Adrenal gland (tissue), 12 donors: ENCODE measurements around the gene DDX20. TPM values are rescaled to one million over a fixed set of nuclear protein-coding genes. Genes with fewer than 3 reads are reported as not detected.

ENCODE experiments used
- DNase-seq, 7 donors: peaks; one replicate each; pipeline ENCODE4 v3.0.0-alpha.2; 2019 to 2020
- H3K27ac ChIP-seq, 5 donors: fragments of 200-600 bp; sonication (generic) in 4 of 5; 1 replicate in 3 of 5; 2 replicates in 2 of 5; pipeline versions ENCODE4 v1.5.1 to v1.8.0; 2016 to 2020; ENCODE audit warnings: mild to moderate bottlenecking in 1 of 5
- H3K27me3 ChIP-seq: fragments of 200-600 bp; 2 replicates; pipeline ENCODE4 v1.8.0; 2021
- H3K36me3 ChIP-seq, 2 donors: fragments of 200-600 bp; replicated peaks in 1 of 2; 1 replicate in 1 of 2; 2 replicates in 1 of 2; pipeline versions ENCODE4 v1.5.1 to v1.8.0; 2018 to 2022
- H3K4me1 ChIP-seq, 2 donors: fragments of 200-600 bp; replicated peaks in 1 of 2; 1 replicate in 1 of 2; 2 replicates in 1 of 2; pipeline versions ENCODE4 v1.5.1 to v1.8.0; 2018 to 2021
- H3K4me3 ChIP-seq, 4 donors: fragments of 200-600 bp; sonication (generic) in 3 of 4; one replicate each; pipeline ENCODE4 v1.5.1; 2016 to 2018
- H3K9me3 ChIP-seq, 3 donors: fragments of 200-600 bp; sonication (generic) in 1 of 3; replicated peaks in 1 of 3; 1 replicate in 2 of 3; 2 replicates in 1 of 3; pipeline versions ENCODE4 v1.5.1 to v1.8.0; 2016 to 2021
- POLR2A ChIP-seq, 2 donors: fragments of 450-650 bp; IDR thresholded peaks; one replicate each; pipeline ENCODE4 v1.6.1; 2017; ENCODE audit warnings: antibody characterized with exemption in 2 of 2, mild to moderate bottlenecking in 2 of 2, moderate library complexity in 1 of 2
- WGBS, 4 donors: extraction: QIAGEN DNeasy Blood & Tissue Kit in 2 of 4; methylation state at CpG; one replicate each; pipeline versions ENCODE4 v1.1.5 to v1.1.7; 2013 to 2017; 5-methylcytosine and 5-hydroxymethylcytosine counted together
- intact Hi-C, 2 donors: fragments of 100-400 bp; cut with DNase I; formaldehyde crosslinking; loops; one replicate each; pipeline versions ENCODE4 v1.14.1 to v1.15.0; 2022 to 2023
- polyA plus RNA-seq, 3 donors: library from polyadenylated mRNA; stranded (reverse); fragments of 200-250 nt in 2 of 3; fragments of 350-450 nt in 1 of 3; fragmentation: Illumina TruSeq in 1 of 3; extraction: RNeasy Lipid Tissue Mini Kit (QIAGEN cat#74804) in 1 of 3; gene quantifications; one replicate each; pipeline ENCODE4 v1.2.3, GENCODE V29; 2013 to 2014
- total RNA-seq, 9 donors: library from RNA; depleted of rRNA in 4 of 9; stranded (reverse); fragments of >200 nt in 4 of 9; fragments of 120-200 nt in 1 of 9; fragmentation: NEBNext Ultra II Directional in 1 of 9; extraction: Animal tissue kit (Norgen Biotek cat#: 25700) in 1 of 9; gene quantifications; one replicate each; pipeline versions ENCODE4 v1.1.0 to v1.2.4, GENCODE V29; 2013 to 2023
- TF ChIP-seq, protein P1 (sequence below), 6 experiments: fragments of 450-650 bp in 4 of 6; fragments of 200-600 bp in 2 of 6; sonication (generic) in 1 of 6; IDR thresholded peaks; 1 replicate in 5 of 6; 2 replicates in 1 of 6; pipeline versions ENCODE4 v1.5.1 to v1.8.0; 2016 to 2021; ENCODE audit warnings: antibody characterized with exemption in 6 of 6, mild to moderate bottlenecking in 2 of 6, moderate library complexity in 1 of 6
- donor health status: healthy with polysubstance abuse.
- donor health status: Bipolar disorder and iron deficiency.
- donor health status: DM: yes; HTN: yes; CAD: no.
- donor health status: DM: no; HTN: no; CAD: no.
- donor health status: DM: no; HTN: no; CAD: no.
- donor health status: DM: yes; HTN: yes; CAD: no.

DDX20 gene
- total and polyA plus RNA-seq, 12 donors: 6.2 to 19.9 (median 11.6) TPM

GRCh38 chr1:111749628-111750027, 6.1 kb upstream of the DDX20 start:
- intact Hi-C loops: loop anchor here (5.0 to 10.0 kb wide), 2 partner anchors 32 to 245 kb away; partner anchors contain the start of genes ADORA3 (in 1 of the 2) and TMIGD3 (in 1 of the 2)
- WGBS, 4 donors: 75 to 86% (median 81%) methylated on average over 3 of the region's 3 CpGs
- no peaks in the 10 kb centered on the region for H3K27me3 ChIP-seq
- peaks cover 0 to 5% of the 10 kb centered on the region in 2 donors for H3K4me1 ChIP-seq
- TF ChIP-seq, protein P1, sequence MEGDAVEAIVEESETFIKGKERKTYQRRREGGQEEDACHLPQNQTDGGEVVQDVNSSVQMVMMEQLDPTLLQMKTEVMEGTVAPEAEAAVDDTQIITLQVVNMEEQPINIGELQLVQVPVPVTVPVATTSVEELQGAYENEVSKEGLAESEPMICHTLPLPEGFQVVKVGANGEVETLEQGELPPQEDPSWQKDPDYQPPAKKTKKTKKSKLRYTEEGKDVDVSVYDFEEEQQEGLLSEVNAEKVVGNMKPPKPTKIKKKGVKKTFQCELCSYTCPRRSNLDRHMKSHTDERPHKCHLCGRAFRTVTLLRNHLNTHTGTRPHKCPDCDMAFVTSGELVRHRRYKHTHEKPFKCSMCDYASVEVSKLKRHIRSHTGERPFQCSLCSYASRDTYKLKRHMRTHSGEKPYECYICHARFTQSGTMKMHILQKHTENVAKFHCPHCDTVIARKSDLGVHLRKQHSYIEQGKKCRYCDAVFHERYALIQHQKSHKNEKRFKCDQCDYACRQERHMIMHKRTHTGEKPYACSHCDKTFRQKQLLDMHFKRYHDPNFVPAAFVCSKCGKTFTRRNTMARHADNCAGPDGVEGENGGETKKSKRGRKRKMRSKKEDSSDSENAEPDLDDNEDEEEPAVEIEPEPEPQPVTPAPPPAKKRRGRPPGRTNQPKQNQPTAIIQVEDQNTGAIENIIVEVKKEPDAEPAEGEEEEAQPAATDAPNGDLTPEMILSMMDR (IDR thresholded peaks at IDR 0.05): no peak
- no peak for TF ChIP-seq POLR2A (IDR thresholded peaks at IDR 0.05)
- H3K27ac ChIP-seq: no peak overlapping the region
- no peak for DNase-seq
- H3K9me3 ChIP-seq: no peaks in the 10 kb centered on the region
- H3K36me3 ChIP-seq: no peaks in the 10 kb centered on the region
- no peak overlapping the region for H3K4me3 ChIP-seq

GRCh38 chr1:111750856-111751255, 4.8 kb upstream of the DDX20 start:
- intact Hi-C loops: loop anchor here (5.0 to 10.0 kb wide), 2 partner anchors 34 to 246 kb away; partner anchors contain the start of genes ADORA3 (in 1 of the 2) and TMIGD3 (in 1 of the 2)
- H3K4me1 ChIP-seq: peaks cover 0 to 7% of the 10 kb centered on the region in 2 donors

DNA sequence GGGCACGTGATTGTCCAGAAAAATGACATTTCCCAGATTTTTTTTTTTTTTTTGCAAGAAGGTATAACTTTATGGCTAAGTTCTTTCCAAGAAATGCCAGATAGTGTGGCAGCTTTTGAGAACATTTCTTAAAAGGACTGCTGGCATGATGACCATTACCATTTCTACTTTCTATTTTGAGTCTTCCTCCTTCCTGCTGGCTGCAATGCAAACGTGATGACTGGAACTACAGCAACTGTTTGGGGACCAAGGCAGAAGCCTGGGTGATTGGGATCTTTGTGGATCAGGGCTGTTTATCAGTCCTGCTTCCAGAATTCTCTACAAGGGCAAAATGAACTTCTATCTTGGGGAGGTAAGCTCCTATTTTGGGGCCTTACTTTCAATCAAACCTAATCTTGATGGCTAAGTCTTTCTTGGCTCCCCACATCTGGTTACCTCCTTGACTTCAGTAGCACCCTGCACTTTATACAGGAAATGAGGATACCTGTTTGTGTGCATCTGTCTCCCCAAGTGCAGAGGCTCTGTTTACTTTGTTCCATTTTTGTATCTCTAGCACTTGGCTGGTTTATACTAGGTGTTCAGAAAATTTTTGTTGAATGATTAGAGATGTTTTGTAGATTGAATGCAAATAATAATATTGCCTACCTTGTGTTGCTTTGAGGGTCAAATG, 3.7 kb upstream of the DDX20 start:
- DNase-seq: no peak
- TF ChIP-seq, protein P1 (IDR thresholded peaks at IDR 0.05): no peak
- no peak for TF ChIP-seq POLR2A (IDR thresholded peaks at IDR 0.05)
- Histone ChIP-seq H3K9me3 (no peaks in the 10 kb centered on the region), H3K27me3 (no peaks in the 10 kb centered on the region), H3K4me3 (no peak overlapping the region), H3K4me1 (peaks cover 6 to 15% of the 10 kb centered on the region in 2 donors), H3K27ac (no peak overlapping the region), H3K36me3 (no peaks in the 10 kb centered on the region)
- 44 to 47% (median 46%) methylated on average over 2 of the region's 2 CpGs for WGBS, 4 donors
- intact Hi-C loops: loop anchor here (5.0 to 10.0 kb wide), 2 partner anchors 35 to 247 kb away; partner anchors contain the start of genes ADORA3 (in 1 of the 2) and TMIGD3 (in 1 of the 2)

More at GRCh38 chr1:111750856-111751255, 4.8 kb upstream of the DDX20 start:
- TF ChIP-seq, protein P1 (IDR thresholded peaks at IDR 0.05): no peak
- no peak for TF ChIP-seq POLR2A (IDR thresholded peaks at IDR 0.05)
- Histone ChIP-seq H3K36me3 (no peaks in the 10 kb centered on the region), H3K27me3 (no peaks in the 10 kb centered on the region), H3K4me3 (no peak overlapping the region), H3K9me3 (no peaks in the 10 kb centered on the region), H3K27ac (no peak overlapping the region)
- DNase-seq: no peak
- WGBS, 4 donors: 74 to 82% (median 77%) methylated on average over 2 of the region's 2 CpGs

DNA sequence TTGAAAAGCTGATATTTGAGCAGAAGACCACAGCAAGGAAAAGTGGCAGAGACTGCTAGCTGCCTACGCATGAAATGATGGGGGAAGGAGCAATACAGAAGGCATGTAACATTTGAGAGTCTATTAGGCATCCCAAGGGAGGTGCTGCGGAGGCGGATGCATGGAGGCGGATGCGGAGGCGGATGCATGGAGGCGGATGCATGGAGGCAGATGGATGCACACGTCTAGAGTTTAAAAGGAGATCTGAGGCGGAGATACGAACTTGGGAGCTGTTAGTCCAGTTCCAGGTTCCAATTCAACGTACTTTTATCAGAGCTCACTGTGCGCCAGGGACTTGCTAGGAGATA, 744 bp upstream of the DDX20 start:
- Histone ChIP-seq H3K36me3 (peaks cover 0 to under 1% of the 10 kb centered on the region in 2 donors), H3K4me1 (peaks cover 6 to 18% of the 10 kb centered on the region in 2 donors), H3K27ac (peak overlapping the region; percentile 78 to 94 (median 85)), H3K9me3 (no peaks in the 10 kb centered on the region), H3K27me3 (no peaks in the 10 kb centered on the region), H3K4me3 (peak overlapping the region; percentile 29 to 93 (median 70))
- WGBS, 4 donors: 0 to 1% (median 1%) methylated on average over 12 of the region's 12 CpGs
- no peak for TF ChIP-seq POLR2A (IDR thresholded peaks at IDR 0.05)
- TF ChIP-seq, protein P1 (IDR thresholded peaks at IDR 0.05): no peak
- peak in 3 of 7 donors; percentile 41 to 44 (median 43) for DNase-seq
- intact Hi-C loops: loop anchor here (5.0 to 10.0 kb wide), 2 partner anchors 38 to 250 kb away; partner anchors contain the start of genes ADORA3 (in 1 of the 2) and TMIGD3 (in 1 of the 2)
